ENCODE measurements around the gene NCR3LG1. TPM values are rescaled to one million over a fixed set of nuclear protein-coding genes. Genes with fewer than 3 reads are reported as not detected.

The NCR3LG1 gene
- polyA plus RNA-seq, 1 donor from 2014 or later = not detected

GRCh38 chr11:17406082-17406817 is 54.6 kb downstream of the NCR3LG1 start:
- peaks cover 0 to 5% (median 3%) of the 10 kb centered on the region in 3 donors for H3K4me1 Mint-ChIP-seq
- no peaks in the 10 kb centered on the region for H3K27me3 Mint-ChIP-seq
- no peaks in the 10 kb centered on the region for H3K36me3 Mint-ChIP-seq
- no peak overlapping the region for H3K4me3 Mint-ChIP-seq
- H3K27ac Mint-ChIP-seq = no peak overlapping the region
- peaks cover 0 to 4% (median 0%) of the 10 kb centered on the region in 3 donors for H3K9me3 Mint-ChIP-seq

- Mint-ChIP-seq H3K4me1 (peaks cover 0 to 5% (median 3%) of the 10 kb centered on the region in 3 donors), H3K27me3 (no peaks in the 10 kb centered on the region), H3K27ac (no peak overlapping the region), H3K36me3 (no peaks in the 10 kb centered on the region), H3K4me3 (no peak overlapping the region), H3K9me3 (peaks cover 0 to 4% (median 0%) of the 10 kb centered on the region in 3 donors)
These were observed 55.2 kb downstream of the NCR3LG1 start for GRCh38 chr11:17406818-17407149.

GRCh38 chr11:17407575-17407974 is 56.0 kb downstream of the NCR3LG1 start:
- Mint-ChIP-seq H3K27ac (no peak overlapping the region), H3K36me3 (no peaks in the 10 kb centered on the region)

GRCh38 chr11:17408026-17408425 is 56.4 kb downstream of the NCR3LG1 start:
- no peaks in the 10 kb centered on the region for H3K27me3 Mint-ChIP-seq
- H3K4me1 Mint-ChIP-seq = peaks cover 0 to 5% (median 3%) of the 10 kb centered on the region in 3 donors
- no peak overlapping the region for H3K4me3 Mint-ChIP-seq
- no peaks in the 10 kb centered on the region for H3K36me3 Mint-ChIP-seq
- no peak overlapping the region for H3K27ac Mint-ChIP-seq
- peaks cover 0 to 4% (median 2%) of the 10 kb centered on the region in 3 donors for H3K9me3 Mint-ChIP-seq

More at GRCh38 chr11:17407575-17407974, 56.0 kb downstream of the NCR3LG1 start:
- H3K9me3 Mint-ChIP-seq = peaks cover 0 to 4% (median 2%) of the 10 kb centered on the region in 3 donors
- H3K27me3 Mint-ChIP-seq = no peaks in the 10 kb centered on the region
- H3K4me3 Mint-ChIP-seq = no peak overlapping the region
- peaks cover 0 to 5% (median 3%) of the 10 kb centered on the region in 3 donors for H3K4me1 Mint-ChIP-seq

- H3K9me3 Mint-ChIP-seq = peaks cover 0 to 4% (median 2%) of the 10 kb centered on the region in 3 donors
- H3K36me3 Mint-ChIP-seq = no peaks in the 10 kb centered on the region
- H3K4me1 Mint-ChIP-seq = peaks cover 0 to 5% (median 3%) of the 10 kb centered on the region in 3 donors
- H3K4me3 Mint-ChIP-seq = no peak overlapping the region
- H3K27me3 Mint-ChIP-seq = no peaks in the 10 kb centered on the region
- no peak overlapping the region for H3K27ac Mint-ChIP-seq
These were observed 57.0 kb downstream of the NCR3LG1 start for GRCh38 chr11:17408641-17409040.

- Mint-ChIP-seq H3K27ac (no peak overlapping the region), H3K36me3 (no peaks in the 10 kb centered on the region), H3K9me3 (peaks cover 0 to 4% (median 2%) of the 10 kb centered on the region in 3 donors), H3K4me1 (peaks cover 0 to 2% (median 1%) of the 10 kb centered on the region in 3 donors), H3K4me3 (no peak overlapping the region), H3K27me3 (no peaks in the 10 kb centered on the region)
These were observed 59.2 kb downstream of the NCR3LG1 start for GRCh38 chr11:17410606-17411379.

- no peak overlapping the region for H3K27ac Mint-ChIP-seq
- peaks cover 0 to 4% (median 2%) of the 10 kb centered on the region in 3 donors for H3K9me3 Mint-ChIP-seq
- no peak overlapping the region for H3K4me3 Mint-ChIP-seq
These were observed 59.8 kb downstream of the NCR3LG1 start for GRCh38 chr11:17411418-17411817.

GRCh38 chr11:17412488-17413180 is 61.0 kb downstream of the NCR3LG1 start:
- no peaks in the 10 kb centered on the region for H3K36me3 Mint-ChIP-seq
- peaks cover 0 to 1% (median 0%) of the 10 kb centered on the region in 3 donors for H3K4me1 Mint-ChIP-seq
- H3K9me3 Mint-ChIP-seq = peaks cover 0 to 4% (median 2%) of the 10 kb centered on the region in 3 donors
- H3K4me3 Mint-ChIP-seq = no peak overlapping the region
- H3K27me3 Mint-ChIP-seq = peaks cover 4% of the 10 kb centered on the region
- H3K27ac Mint-ChIP-seq = no peak overlapping the region

More at GRCh38 chr11:17411418-17411817, 59.8 kb downstream of the NCR3LG1 start:
- Mint-ChIP-seq H3K36me3 (no peaks in the 10 kb centered on the region), H3K4me1 (peaks cover 0 to 1% (median 0%) of the 10 kb centered on the region in 3 donors), H3K27me3 (no peaks in the 10 kb centered on the region)

- peak overlapping the region in 1 of 4 donors; percentile 18 for H3K4me3 Mint-ChIP-seq
- peaks cover 0 to 2% (median 2%) of the 10 kb centered on the region in 3 donors for H3K9me3 Mint-ChIP-seq
- no peaks in the 10 kb centered on the region for H3K36me3 Mint-ChIP-seq
- peaks cover 4% of the 10 kb centered on the region for H3K27me3 Mint-ChIP-seq
- H3K4me1 Mint-ChIP-seq = no peaks in the 10 kb centered on the region
- no peak overlapping the region for H3K27ac Mint-ChIP-seq
These were observed 62.1 kb downstream of the NCR3LG1 start for GRCh38 chr11:17413414-17414316.

- no peak overlapping the region for H3K4me3 Mint-ChIP-seq
- H3K27me3 Mint-ChIP-seq = peaks cover 5% of the 10 kb centered on the region
- H3K4me1 Mint-ChIP-seq = no peaks in the 10 kb centered on the region
- no peak overlapping the region for H3K27ac Mint-ChIP-seq
- H3K36me3 Mint-ChIP-seq = no peaks in the 10 kb centered on the region
- H3K9me3 Mint-ChIP-seq = peaks cover 0 to 2% (median 2%) of the 10 kb centered on the region in 3 donors
These were observed 62.7 kb downstream of the NCR3LG1 start for GRCh38 chr11:17414317-17414737.

GRCh38 chr11:17414992-17415391 is 63.4 kb downstream of the NCR3LG1 start:
- H3K36me3 Mint-ChIP-seq = no peaks in the 10 kb centered on the region
- H3K4me1 Mint-ChIP-seq = no peaks in the 10 kb centered on the region
- peaks cover 0 to 2% (median 0%) of the 10 kb centered on the region in 3 donors for H3K9me3 Mint-ChIP-seq
- peaks cover 7% of the 10 kb centered on the region for H3K27me3 Mint-ChIP-seq
- H3K27ac Mint-ChIP-seq = no peak overlapping the region
- H3K4me3 Mint-ChIP-seq = no peak overlapping the region

- no peaks in the 10 kb centered on the region for H3K36me3 Mint-ChIP-seq
- H3K9me3 Mint-ChIP-seq = peaks cover 0 to 2% (median 0%) of the 10 kb centered on the region in 3 donors
- no peak overlapping the region for H3K4me3 Mint-ChIP-seq
- no peak overlapping the region for H3K27ac Mint-ChIP-seq
- H3K4me1 Mint-ChIP-seq = no peaks in the 10 kb centered on the region
- H3K27me3 Mint-ChIP-seq = peaks cover 7% of the 10 kb centered on the region
These were observed 64.0 kb downstream of the NCR3LG1 start for GRCh38 chr11:17415523-17416104.

GRCh38 chr11:17416492-17416891 is 64.9 kb downstream of the NCR3LG1 start:
- Mint-ChIP-seq H3K27ac (no peak overlapping the region), H3K4me3 (no peak overlapping the region), H3K9me3 (peaks cover 0 to 2% (median 0%) of the 10 kb centered on the region in 3 donors), H3K4me1 (no peaks in the 10 kb centered on the region), H3K27me3 (peaks cover 12% of the 10 kb centered on the region), H3K36me3 (no peaks in the 10 kb centered on the region)
